ENCODE data around the gene FOXN1. TPM values are rescaled to one million over a fixed set of nuclear protein-coding genes. Genes with fewer than 3 reads are reported as not detected.

The FOXN1 gene
- total and polyA plus RNA-seq, 2 experiments from 2014 or later: 0.06 TPM; not detected in 1

GRCh38 chr17:28476076-28476865 is 29.9 kb upstream of the FOXN1 start:
- Histone ChIP-seq H3K4me3 (no peak overlapping the region), H3K9me3 (ENCODE audit: low read depth) (no peaks in the 10 kb centered on the region), H3K27ac (no peak overlapping the region), H3K36me3 (no peaks in the 10 kb centered on the region), H3K27me3 (no peaks in the 10 kb centered on the region), H3K4me1 (ENCODE audit: low read depth) (peaks cover 11% of the 10 kb centered on the region)
- DNase-seq (ENCODE audit: low read depth in 1 of 2, low spot score in 1 of 2): no peak
- no peak for TF ChIP-seq CTCF (IDR thresholded peaks at IDR 0.05; ENCODE audit: low read depth, low read length)

- H3K27ac ChIP-seq: no peak overlapping the region
- H3K4me1 ChIP-seq (ENCODE audit: low read depth): no peaks in the 10 kb centered on the region
- no peak for TF ChIP-seq CTCF (IDR thresholded peaks at IDR 0.05; ENCODE audit: low read depth, low read length)
- no peaks in the 10 kb centered on the region for H3K27me3 ChIP-seq
- H3K9me3 ChIP-seq (ENCODE audit: low read depth): no peaks in the 10 kb centered on the region
- no peaks in the 10 kb centered on the region for H3K36me3 ChIP-seq
- DNase-seq (ENCODE audit: low read depth in 1 of 2, low spot score in 1 of 2): no peak
- no peak overlapping the region for H3K4me3 ChIP-seq
These were observed 28.2 kb upstream of the FOXN1 start for GRCh38 chr17:28477928-28478327.

GRCh38 chr17:28478712-28479615 is 27.2 kb upstream of the FOXN1 start:
- no peak overlapping the region for H3K4me3 ChIP-seq
- no peaks in the 10 kb centered on the region for H3K27me3 ChIP-seq
- no peak for TF ChIP-seq CTCF (IDR thresholded peaks at IDR 0.05; ENCODE audit: low read depth, low read length)
- no peak for DNase-seq (ENCODE audit: low read depth in 1 of 2, low spot score in 1 of 2)
- no peaks in the 10 kb centered on the region for H3K4me1 ChIP-seq (ENCODE audit: low read depth)
- H3K36me3 ChIP-seq: no peaks in the 10 kb centered on the region
- H3K27ac ChIP-seq: no peak overlapping the region
- H3K9me3 ChIP-seq (ENCODE audit: low read depth): no peaks in the 10 kb centered on the region

- no peak for DNase-seq (ENCODE audit: low read depth in 1 of 2, low spot score in 1 of 2)
- Histone ChIP-seq H3K27ac (no peak overlapping the region), H3K4me3 (no peak overlapping the region), H3K36me3 (no peaks in the 10 kb centered on the region), H3K9me3 (ENCODE audit: low read depth) (no peaks in the 10 kb centered on the region), H3K27me3 (no peaks in the 10 kb centered on the region), H3K4me1 (ENCODE audit: low read depth) (no peaks in the 10 kb centered on the region)
- no peak for TF ChIP-seq CTCF (IDR thresholded peaks at IDR 0.05; ENCODE audit: low read depth, low read length)
These were observed 25.9 kb upstream of the FOXN1 start for GRCh38 chr17:28480278-28480677.

GRCh38 chr17:28480799-28481571 is 25.2 kb upstream of the FOXN1 start:
- peak in 1 of 2 donors; percentile 11 for DNase-seq (ENCODE audit: low read depth in 1 of 2, low spot score in 1 of 2)
- H3K9me3 ChIP-seq (ENCODE audit: low read depth): no peaks in the 10 kb centered on the region
- H3K27ac ChIP-seq: no peak overlapping the region
- no peak for TF ChIP-seq CTCF (IDR thresholded peaks at IDR 0.05; ENCODE audit: low read depth, low read length)
- no peaks in the 10 kb centered on the region for H3K4me1 ChIP-seq (ENCODE audit: low read depth)
- H3K4me3 ChIP-seq: no peak overlapping the region
- H3K36me3 ChIP-seq: no peaks in the 10 kb centered on the region
- H3K27me3 ChIP-seq: no peaks in the 10 kb centered on the region

Data from cardiac muscle cell (in vitro differentiated cells and primary cell).